ENCODE measurements around the gene GPR150.

DNA sequence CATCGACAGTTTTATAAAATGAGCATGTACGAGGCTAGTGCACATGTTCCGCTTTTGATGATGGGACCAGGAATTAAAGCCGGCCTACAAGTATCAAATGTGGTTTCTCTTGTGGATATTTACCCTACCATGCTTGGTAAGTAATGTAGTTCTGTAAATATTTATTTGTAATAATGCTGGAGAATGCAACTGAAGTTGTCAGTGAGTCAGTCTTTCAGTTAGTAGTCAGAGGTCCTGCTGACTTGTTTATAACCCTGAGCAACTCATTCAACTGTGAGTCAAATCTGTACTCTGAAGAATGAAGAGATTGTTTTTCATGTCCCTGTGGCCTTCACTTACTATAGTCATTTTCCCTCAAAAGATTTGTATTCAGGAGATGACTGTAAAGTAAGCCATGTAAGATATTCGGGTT lies 28.4 kb upstream of the GPR150 start:
- TF ChIP-seq, protein P1, sequence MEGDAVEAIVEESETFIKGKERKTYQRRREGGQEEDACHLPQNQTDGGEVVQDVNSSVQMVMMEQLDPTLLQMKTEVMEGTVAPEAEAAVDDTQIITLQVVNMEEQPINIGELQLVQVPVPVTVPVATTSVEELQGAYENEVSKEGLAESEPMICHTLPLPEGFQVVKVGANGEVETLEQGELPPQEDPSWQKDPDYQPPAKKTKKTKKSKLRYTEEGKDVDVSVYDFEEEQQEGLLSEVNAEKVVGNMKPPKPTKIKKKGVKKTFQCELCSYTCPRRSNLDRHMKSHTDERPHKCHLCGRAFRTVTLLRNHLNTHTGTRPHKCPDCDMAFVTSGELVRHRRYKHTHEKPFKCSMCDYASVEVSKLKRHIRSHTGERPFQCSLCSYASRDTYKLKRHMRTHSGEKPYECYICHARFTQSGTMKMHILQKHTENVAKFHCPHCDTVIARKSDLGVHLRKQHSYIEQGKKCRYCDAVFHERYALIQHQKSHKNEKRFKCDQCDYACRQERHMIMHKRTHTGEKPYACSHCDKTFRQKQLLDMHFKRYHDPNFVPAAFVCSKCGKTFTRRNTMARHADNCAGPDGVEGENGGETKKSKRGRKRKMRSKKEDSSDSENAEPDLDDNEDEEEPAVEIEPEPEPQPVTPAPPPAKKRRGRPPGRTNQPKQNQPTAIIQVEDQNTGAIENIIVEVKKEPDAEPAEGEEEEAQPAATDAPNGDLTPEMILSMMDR (conservative IDR thresholded peaks at IDR 0.05; ENCODE audit: low read depth, low read length): no peak
- TF ChIP-seq EZH2 (IDR thresholded peaks at IDR 0.05; ENCODE audit: low read length, unreplicated experiment) (no peak), EZH2phosphoT487 (IDR thresholded peaks at IDR 0.05; ENCODE audit: borderline replicate concordance, low read length) (no peak)
